ENCODE measurements around the gene SETD9.

The SETD9 gene

DNA sequence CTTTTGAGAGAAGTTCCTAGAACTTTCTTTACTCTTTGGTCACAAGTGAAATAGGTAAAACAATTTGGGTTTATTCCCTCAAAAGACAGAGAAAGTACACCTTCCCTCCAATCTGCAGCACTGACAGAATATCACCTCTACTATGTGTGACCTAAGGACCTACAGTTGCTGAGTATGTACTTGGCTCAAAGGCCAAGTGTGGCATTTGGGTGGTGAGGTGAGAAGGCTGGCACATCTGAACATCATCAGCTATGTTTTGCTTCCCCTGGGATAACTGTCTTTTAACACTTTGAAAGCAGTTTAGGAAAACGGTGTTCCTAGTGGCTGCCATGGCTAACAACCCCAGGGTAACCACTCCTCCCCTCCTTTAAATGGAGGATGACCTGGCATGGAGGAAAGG, 24.9 kb downstream of the SETD9 start:
- no peak for DNase-seq (ENCODE audit: low spot score)
- Histone ChIP-seq H3K27ac (no peak overlapping the region), H3K4me3 (no peak overlapping the region)
- TF ChIP-seq, protein P1, sequence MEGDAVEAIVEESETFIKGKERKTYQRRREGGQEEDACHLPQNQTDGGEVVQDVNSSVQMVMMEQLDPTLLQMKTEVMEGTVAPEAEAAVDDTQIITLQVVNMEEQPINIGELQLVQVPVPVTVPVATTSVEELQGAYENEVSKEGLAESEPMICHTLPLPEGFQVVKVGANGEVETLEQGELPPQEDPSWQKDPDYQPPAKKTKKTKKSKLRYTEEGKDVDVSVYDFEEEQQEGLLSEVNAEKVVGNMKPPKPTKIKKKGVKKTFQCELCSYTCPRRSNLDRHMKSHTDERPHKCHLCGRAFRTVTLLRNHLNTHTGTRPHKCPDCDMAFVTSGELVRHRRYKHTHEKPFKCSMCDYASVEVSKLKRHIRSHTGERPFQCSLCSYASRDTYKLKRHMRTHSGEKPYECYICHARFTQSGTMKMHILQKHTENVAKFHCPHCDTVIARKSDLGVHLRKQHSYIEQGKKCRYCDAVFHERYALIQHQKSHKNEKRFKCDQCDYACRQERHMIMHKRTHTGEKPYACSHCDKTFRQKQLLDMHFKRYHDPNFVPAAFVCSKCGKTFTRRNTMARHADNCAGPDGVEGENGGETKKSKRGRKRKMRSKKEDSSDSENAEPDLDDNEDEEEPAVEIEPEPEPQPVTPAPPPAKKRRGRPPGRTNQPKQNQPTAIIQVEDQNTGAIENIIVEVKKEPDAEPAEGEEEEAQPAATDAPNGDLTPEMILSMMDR (IDR thresholded peaks at IDR 0.05): no peak

DNA sequence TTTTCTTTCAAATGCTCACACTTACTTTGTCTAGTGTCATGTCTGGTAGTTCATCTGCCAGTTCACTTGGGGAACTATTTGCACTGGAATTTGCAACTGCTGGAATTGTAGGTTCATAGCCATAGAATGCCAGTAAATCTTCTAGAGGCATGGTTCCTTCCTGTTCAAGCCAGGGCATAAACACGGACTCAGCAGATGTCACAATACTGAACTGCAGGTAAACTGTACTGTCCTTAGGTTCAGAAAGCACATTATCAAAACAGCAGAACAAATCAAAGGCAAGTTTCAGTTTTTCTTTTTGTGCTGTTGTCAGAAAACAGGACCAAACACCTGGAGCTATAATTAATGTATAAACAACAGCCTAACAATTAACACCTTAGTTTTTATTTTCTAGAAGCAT, 29.5 kb downstream of the SETD9 start:
- TF ChIP-seq, protein P1 (IDR thresholded peaks at IDR 0.05): no peak
- H3K27ac ChIP-seq: no peak overlapping the region

DNA sequence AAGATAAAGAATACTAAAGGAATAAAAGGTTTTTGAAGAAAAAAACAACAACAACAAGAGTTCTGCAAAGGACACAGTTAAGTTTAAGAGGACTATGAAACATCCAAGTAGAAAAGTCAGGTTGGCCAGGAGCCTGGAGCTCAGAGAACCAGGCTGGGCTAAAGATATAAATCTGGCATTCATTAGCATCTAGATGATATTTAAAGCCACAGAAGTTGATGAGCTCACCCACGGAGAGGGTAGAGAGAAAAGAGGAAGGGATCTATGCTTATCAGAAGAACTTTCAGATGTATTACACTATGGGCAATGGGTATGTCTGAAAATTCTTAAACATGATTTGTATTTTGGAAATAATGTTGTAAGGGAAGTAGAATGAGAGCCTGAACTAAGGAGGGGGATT, 32.6 kb downstream of the SETD9 start:
- Histone ChIP-seq H3K27ac (no peak overlapping the region), H3K4me3 (no peak overlapping the region)
- DNase-seq (ENCODE audit: low spot score): no peak
- TF ChIP-seq, protein P1 (IDR thresholded peaks at IDR 0.05): no peak

More for the DNA sequence above, 29.5 kb downstream of the SETD9 start:
- H3K4me3 ChIP-seq: no peak overlapping the region
- no peak for DNase-seq (ENCODE audit: low spot score)

DNA sequence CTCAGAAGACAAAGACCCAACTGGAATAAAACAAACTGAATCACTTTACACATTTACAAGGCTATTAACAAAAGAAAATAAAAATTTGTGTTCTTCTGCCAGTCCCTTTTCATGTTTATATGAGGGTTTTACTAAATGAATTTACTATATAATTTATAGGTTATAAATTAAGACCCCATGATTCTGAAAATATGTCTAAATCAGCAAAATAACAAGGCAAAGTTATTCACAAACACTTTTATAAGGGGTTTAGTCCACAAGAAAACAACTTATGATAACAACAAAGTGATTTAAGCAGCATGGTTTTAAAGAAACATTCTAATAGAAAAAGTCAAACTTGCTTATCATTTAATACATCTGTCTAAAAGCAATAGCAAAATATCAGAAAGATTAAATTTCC, 37.7 kb downstream of the SETD9 start:
- no peak for DNase-seq (ENCODE audit: low spot score)
- no peak overlapping the region for H3K4me3 ChIP-seq
- TF ChIP-seq, protein P1 (IDR thresholded peaks at IDR 0.05): no peak
- no peak overlapping the region for H3K27ac ChIP-seq

GRCh38 chr5:56950626-56951125, 41.3 kb downstream of the SETD9 start:
- DNase-seq (ENCODE audit: low spot score): peak; percentile 80
- H3K27ac ChIP-seq: peak overlapping the region; percentile 37 to 89
- peak overlapping the region; percentile 99 for H3K4me3 ChIP-seq
- TF ChIP-seq, protein P1 (IDR thresholded peaks at IDR 0.05): no peak

GRCh38 chr5:56951126-56951945, 41.9 kb downstream of the SETD9 start:
- peak overlapping the region; percentile 99 for H3K4me3 ChIP-seq
- DNase-seq (ENCODE audit: low spot score): peak; percentile 74
- peak overlapping the region; percentile 37 to 89 for H3K27ac ChIP-seq
- TF ChIP-seq, protein P1 (IDR thresholded peaks at IDR 0.05): no peak

Measured in coronary artery (tissue), 2 donors.